Type B pancreatic cell (in vitro differentiated cells): ENCODE data around the gene VWA2. TPM values are rescaled to one million over a fixed set of nuclear protein-coding genes. Genes with fewer than 3 reads are reported as not detected.

Experiments used
- DNase-seq: peaks from one replicate; pipeline ENCODE4 v3.0.0; 2021; ENCODE audit warnings: mixed read lengths; ENCODE audit not compliant: unreplicated experiment; ENCODE audit errors: extremely low spot score
- H3K27ac Mint-ChIP-seq: 2 replicates; pipeline ENCODE4 v1.8.0; 2021; ENCODE audit warnings: mild to moderate bottlenecking, mixed read lengths
- H3K27me3 Mint-ChIP-seq: 2 replicates; pipeline ENCODE4 v1.8.0; 2021; ENCODE audit warnings: mixed read lengths
- H3K36me3 Mint-ChIP-seq: 2 replicates; pipeline ENCODE4 v1.8.0; 2021; ENCODE audit warnings: mixed read lengths
- H3K4me1 Mint-ChIP-seq: one replicate; pipeline ENCODE4 v1.8.0; 2021; ENCODE audit warnings: mixed read lengths; ENCODE audit not compliant: unreplicated experiment
- H3K4me3 Mint-ChIP-seq: 2 replicates; pipeline ENCODE4 v1.8.0; 2021; ENCODE audit warnings: mild to moderate bottlenecking, mixed read lengths
- H3K9me3 Mint-ChIP-seq: 2 replicates; pipeline ENCODE4 v1.8.0; 2021; ENCODE audit warnings: mixed read lengths
- long read RNA-seq: library from polyadenylated mRNA; unstranded; transcript quantifications from one replicate; pipeline ENCODE4 v2.0.0, GENCODE V29; 2020
- total RNA-seq: library from RNA; stranded (reverse); gene quantifications from 2 replicates; pipeline ENCODE4 v1.2.1, GENCODE V29; 2021; ENCODE audit warnings: low replicate concordance
- TF ChIP-seq, protein P1 (sequence below): fragments of 200-600 bp; sonication (generic); conservative IDR thresholded peaks from 2 replicates; pipeline ENCODE4 v1.5.0; 2021; ENCODE audit warnings: antibody characterized with exemption, mild to moderate bottlenecking

Gene VWA2, protein sequence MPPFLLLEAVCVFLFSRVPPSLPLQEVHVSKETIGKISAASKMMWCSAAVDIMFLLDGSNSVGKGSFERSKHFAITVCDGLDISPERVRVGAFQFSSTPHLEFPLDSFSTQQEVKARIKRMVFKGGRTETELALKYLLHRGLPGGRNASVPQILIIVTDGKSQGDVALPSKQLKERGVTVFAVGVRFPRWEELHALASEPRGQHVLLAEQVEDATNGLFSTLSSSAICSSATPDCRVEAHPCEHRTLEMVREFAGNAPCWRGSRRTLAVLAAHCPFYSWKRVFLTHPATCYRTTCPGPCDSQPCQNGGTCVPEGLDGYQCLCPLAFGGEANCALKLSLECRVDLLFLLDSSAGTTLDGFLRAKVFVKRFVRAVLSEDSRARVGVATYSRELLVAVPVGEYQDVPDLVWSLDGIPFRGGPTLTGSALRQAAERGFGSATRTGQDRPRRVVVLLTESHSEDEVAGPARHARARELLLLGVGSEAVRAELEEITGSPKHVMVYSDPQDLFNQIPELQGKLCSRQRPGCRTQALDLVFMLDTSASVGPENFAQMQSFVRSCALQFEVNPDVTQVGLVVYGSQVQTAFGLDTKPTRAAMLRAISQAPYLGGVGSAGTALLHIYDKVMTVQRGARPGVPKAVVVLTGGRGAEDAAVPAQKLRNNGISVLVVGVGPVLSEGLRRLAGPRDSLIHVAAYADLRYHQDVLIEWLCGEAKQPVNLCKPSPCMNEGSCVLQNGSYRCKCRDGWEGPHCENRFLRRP
- total RNA-seq, result 2.9 and 6.0 TPM in 2 replicates
- long read RNA-seq, partial matches to known transcripts, result 1 of 8 reads
- long read RNA-seq, other reads (novel, unspliced or antisense), result 5 of 8 reads

DNA sequence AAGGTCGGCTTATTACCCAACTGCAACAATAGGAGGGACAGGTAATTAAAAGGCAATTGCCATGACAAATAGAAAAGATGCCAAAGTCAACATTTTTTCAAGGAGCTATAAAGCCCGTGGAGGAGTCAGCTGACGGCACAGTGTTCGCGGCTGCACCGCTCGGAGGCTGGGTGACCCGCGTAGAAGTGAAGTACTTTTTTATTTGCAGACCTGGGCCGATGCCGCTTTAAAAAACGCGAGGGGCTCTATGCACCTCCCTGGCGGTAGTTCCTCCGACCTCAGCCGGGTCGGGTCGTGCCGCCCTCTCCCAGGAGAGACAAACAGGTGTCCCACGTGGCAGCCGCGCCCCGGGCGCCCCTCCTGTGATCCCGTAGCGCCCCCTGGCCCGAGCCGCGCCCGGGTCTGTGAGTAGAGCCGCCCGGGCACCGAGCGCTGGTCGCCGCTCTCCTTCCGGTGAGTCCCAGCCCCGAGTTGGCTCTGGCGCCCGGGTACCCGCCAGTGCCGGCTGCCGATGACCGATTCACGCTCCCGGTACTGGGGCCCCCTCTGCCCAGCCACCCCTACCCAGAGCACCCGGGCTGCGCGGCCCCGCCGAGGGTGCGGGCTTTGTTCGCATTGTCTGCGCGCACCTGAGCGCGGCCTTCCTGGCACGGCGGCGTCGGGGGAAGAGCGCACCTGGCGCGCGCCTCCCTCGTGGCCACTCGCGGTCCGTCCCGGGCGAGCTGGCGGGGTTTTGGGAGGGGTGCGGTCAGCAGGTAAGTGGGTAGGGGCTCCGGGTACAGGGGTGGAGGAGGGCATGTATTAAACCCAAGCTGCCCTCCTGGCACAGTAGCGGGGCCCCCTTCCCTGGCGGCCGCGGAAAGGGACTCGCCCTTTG is at the start of gene VWA2:
VWA2 (plus strand) TSS at position 138 of the 877 bp plus-strand sequence. CDS start 9,460 bp downstream, outside the sequence.
- peaks cover 70% of the 10 kb centered on the region for H3K27me3 Mint-ChIP-seq
- no peak within 1 kb of the TSS for H3K27ac Mint-ChIP-seq
- peak within 1 kb of the TSS; percentile 83 for H3K4me3 Mint-ChIP-seq
- peaks cover 13% of the 10 kb centered on the region for H3K4me1 Mint-ChIP-seq
- DNase-seq, result peak; percentile 76
- no peaks in the 10 kb centered on the region for H3K36me3 Mint-ChIP-seq
- no peaks in the 10 kb centered on the region for H3K9me3 Mint-ChIP-seq
- TF ChIP-seq, protein P1, sequence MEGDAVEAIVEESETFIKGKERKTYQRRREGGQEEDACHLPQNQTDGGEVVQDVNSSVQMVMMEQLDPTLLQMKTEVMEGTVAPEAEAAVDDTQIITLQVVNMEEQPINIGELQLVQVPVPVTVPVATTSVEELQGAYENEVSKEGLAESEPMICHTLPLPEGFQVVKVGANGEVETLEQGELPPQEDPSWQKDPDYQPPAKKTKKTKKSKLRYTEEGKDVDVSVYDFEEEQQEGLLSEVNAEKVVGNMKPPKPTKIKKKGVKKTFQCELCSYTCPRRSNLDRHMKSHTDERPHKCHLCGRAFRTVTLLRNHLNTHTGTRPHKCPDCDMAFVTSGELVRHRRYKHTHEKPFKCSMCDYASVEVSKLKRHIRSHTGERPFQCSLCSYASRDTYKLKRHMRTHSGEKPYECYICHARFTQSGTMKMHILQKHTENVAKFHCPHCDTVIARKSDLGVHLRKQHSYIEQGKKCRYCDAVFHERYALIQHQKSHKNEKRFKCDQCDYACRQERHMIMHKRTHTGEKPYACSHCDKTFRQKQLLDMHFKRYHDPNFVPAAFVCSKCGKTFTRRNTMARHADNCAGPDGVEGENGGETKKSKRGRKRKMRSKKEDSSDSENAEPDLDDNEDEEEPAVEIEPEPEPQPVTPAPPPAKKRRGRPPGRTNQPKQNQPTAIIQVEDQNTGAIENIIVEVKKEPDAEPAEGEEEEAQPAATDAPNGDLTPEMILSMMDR, result peak; percentile 41

DNA sequence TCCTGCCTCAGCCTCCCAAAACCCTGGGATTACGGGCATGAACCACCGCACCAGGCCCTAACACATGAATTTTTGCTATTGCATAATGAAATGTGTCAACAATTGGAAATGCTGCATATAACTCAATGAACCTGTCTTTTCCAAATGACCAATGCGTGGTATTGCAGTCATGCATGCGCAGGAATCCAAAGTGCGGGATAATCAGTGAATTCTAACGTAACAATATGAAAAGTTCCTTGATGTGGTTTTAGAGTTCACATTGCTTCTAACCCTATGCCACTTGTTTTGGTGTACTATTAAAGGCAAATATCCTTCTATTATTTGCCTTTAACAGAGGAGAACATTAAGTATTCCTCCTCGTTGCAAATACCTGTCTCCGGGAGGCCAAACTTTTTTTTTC is 49.4 kb upstream of the VWA2 start:
- H3K9me3 Mint-ChIP-seq, result no peaks in the 10 kb centered on the region
- H3K36me3 Mint-ChIP-seq, result no peaks in the 10 kb centered on the region
- no peaks in the 10 kb centered on the region for H3K27me3 Mint-ChIP-seq
- no peak overlapping the region for H3K4me3 Mint-ChIP-seq
- TF ChIP-seq, protein P1, result no peak
- no peaks in the 10 kb centered on the region for H3K4me1 Mint-ChIP-seq
- DNase-seq, result no peak
- H3K27ac Mint-ChIP-seq, result no peak overlapping the region

DNA sequence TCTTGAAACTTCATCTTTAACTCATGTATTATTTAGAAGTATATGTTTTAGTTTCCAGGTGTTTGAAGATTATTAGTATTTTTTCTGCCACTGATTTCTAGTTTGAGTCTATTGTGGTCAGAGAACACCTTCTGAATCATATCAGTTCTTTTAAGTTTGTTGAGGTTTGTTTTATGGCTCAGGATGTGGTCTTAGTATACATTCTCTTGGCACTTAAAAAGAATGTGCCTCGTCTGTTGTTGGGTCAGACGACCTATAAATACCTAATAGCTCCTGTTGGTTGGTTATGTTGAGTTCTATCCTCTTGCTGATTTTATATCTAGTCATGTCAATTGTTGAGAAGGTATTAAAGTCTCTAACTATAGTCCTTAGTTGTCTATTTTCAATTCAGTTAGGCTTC is 44.0 kb upstream of the VWA2 start:
- TF ChIP-seq, protein P1, result no peak
- Mint-ChIP-seq H3K4me3 (no peak overlapping the region), H3K9me3 (no peaks in the 10 kb centered on the region), H3K36me3 (no peaks in the 10 kb centered on the region), H3K27me3 (peaks cover 3% of the 10 kb centered on the region), H3K4me1 (no peaks in the 10 kb centered on the region), H3K27ac (no peak overlapping the region)
- no peak for DNase-seq

DNA sequence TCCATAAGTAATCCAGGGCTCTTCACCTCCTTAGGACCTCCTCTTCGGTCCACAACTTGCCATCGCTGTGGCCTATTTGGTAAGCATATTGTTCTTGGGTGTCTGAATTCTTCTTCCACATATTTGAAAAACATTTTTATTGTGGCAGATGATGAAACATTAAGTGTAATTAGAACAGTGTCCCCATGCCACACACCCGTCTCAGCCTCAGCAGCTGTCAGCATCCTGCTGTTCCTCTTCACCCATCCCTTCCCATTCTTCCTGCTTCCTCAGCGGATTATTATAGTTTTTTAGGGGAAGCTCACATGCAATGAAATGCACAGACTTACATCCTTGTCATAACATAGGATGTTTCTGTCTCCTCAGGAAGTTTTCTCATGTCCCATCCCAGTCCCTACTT is 39.8 kb upstream of the VWA2 start:
- Mint-ChIP-seq H3K27me3 (peaks cover 3% of the 10 kb centered on the region), H3K4me3 (no peak overlapping the region), H3K36me3 (no peaks in the 10 kb centered on the region), H3K27ac (no peak overlapping the region), H3K9me3 (no peaks in the 10 kb centered on the region), H3K4me1 (no peaks in the 10 kb centered on the region)
- DNase-seq, result no peak
- TF ChIP-seq, protein P1, result no peak

DNA sequence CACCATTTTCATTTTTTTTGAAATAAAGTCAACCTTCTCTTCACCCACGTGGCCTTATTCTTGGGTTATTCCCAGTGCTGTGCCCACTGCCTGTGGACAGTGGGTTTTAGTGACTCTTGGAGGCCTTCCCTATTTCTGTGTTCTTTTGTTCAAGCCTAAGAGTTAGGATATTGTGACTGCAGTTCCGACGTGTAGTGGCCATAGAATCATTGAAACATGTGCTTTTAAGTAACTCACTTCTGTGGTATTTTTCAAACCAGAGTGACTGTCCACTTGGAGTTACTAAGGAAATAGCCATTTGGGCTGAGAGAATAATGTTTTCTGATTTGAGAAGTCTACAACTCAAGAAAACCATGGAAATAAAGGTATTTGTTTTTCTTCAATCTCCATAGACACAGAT is 36.2 kb upstream of the VWA2 start:
- H3K4me1 Mint-ChIP-seq, result no peaks in the 10 kb centered on the region
- no peaks in the 10 kb centered on the region for H3K9me3 Mint-ChIP-seq
- TF ChIP-seq, protein P1, result no peak
- DNase-seq, result no peak
- H3K27me3 Mint-ChIP-seq, result no peaks in the 10 kb centered on the region
- no peaks in the 10 kb centered on the region for H3K36me3 Mint-ChIP-seq
- H3K4me3 Mint-ChIP-seq, result no peak overlapping the region
- no peak overlapping the region for H3K27ac Mint-ChIP-seq
